ENCODE measurements around the gene MAPK12.

GRCh38 chr22:50257041-50257440 is 4.4 kb downstream of the MAPK12 start:
- TF ChIP-seq CTCF (IDR thresholded peaks at IDR 0.05) (no peak), POLR2A (IDR thresholded peaks at IDR 0.05) (no peak), POLR2AphosphoS5 (IDR thresholded peaks at IDR 0.05) (no peak)

Measured in breast epithelium (tissue), 3 donors.